Measurements from ENCODE around the gene TAF9. TPM values are rescaled to one million over a fixed set of nuclear protein-coding genes. Genes with fewer than 3 reads are reported as not detected.

The TAF9 gene
- total RNA-seq, 1 donor from 2014 or later, result 35.7 TPM

DNA sequence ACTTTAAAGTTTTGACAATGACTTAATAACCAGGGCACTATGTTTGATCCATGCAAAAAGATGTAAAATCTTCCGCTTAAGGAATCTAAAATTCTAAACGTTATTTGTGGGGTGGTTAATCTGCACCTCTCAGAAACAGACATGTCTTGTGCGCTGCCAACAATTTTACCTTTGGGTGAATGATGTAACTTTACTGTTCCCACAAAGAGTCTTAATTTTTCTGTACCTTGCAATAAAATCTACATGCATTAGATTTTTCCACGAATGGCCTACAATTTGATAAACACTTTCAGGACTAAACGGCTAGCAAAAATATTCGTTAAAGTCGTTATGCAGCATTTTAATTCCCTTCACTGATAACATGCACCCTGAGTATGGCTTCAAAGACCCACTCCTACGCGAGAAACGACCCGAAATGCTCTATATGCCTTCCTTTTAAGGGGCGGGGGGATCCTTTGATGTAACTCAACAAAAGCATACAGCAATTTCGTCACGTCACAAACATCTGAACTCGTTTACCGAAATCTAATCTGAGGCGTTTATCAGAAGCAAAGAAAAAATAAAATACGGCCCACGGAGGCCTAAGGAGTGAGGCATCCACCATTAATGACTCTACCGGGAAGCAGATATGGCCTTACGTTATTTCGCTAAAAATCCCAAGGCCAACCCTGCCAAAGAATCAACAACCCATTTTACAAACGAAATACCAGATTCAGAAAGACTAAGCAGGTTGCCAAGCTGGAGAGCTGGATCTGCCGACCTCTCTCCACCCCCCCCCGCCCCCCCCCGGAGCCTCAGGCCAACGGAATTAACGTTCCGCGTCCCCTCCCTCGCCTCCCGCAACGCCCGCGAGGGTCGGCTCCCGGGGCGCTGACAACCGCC is 621 bp downstream of the TAF9 start:
- H3K27me3 ChIP-seq (ENCODE audit: low read depth), result no peaks in the 10 kb centered on the region
- no peak for DNase-seq
- peak; percentile 70 to 80 for ATAC-seq
- intact Hi-C loops (cut with DNase I), result no loop called here
- TF ChIP-seq, protein P1, sequence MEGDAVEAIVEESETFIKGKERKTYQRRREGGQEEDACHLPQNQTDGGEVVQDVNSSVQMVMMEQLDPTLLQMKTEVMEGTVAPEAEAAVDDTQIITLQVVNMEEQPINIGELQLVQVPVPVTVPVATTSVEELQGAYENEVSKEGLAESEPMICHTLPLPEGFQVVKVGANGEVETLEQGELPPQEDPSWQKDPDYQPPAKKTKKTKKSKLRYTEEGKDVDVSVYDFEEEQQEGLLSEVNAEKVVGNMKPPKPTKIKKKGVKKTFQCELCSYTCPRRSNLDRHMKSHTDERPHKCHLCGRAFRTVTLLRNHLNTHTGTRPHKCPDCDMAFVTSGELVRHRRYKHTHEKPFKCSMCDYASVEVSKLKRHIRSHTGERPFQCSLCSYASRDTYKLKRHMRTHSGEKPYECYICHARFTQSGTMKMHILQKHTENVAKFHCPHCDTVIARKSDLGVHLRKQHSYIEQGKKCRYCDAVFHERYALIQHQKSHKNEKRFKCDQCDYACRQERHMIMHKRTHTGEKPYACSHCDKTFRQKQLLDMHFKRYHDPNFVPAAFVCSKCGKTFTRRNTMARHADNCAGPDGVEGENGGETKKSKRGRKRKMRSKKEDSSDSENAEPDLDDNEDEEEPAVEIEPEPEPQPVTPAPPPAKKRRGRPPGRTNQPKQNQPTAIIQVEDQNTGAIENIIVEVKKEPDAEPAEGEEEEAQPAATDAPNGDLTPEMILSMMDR (IDR thresholded peaks at IDR 0.05), result no peak
- H3K4me3 ChIP-seq, result peak overlapping the region; percentile 87
- H3K4me1 ChIP-seq, result peaks cover 31% of the 10 kb centered on the region
- H3K9me3 ChIP-seq, result no peaks in the 10 kb centered on the region
- H3K27ac ChIP-seq, result peak overlapping the region; percentile 99
- peaks cover 38% of the 10 kb centered on the region for H3K36me3 ChIP-seq

DNA sequence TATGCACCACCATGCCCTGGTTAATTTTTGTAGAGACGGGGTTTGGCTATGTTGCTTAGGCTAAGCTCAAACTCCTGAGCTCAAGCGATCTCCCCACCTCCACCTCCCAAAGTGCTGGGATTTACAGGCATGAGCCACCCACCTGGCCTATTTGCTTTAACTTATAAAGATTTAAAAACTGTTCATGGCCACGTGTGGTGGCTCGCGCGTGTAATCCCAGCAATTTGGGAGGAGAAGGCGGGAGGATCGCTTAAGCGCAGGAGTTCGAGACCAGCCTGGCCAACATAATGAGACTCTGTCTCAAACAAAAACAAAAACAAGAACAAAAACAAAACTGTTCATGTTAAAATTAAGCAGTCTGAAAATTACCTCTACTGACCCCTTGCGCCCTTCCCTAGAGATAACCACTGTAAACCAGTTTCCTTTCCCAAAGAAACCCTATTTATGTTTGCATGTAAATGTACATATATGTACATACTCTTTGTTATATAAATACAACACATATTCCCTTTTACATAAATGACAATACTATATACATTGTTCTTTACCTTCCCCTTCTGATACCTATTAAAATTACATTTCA is 1.5 kb downstream of the TAF9 start:
- intact Hi-C loops (cut with DNase I), result no loop called here

DNA sequence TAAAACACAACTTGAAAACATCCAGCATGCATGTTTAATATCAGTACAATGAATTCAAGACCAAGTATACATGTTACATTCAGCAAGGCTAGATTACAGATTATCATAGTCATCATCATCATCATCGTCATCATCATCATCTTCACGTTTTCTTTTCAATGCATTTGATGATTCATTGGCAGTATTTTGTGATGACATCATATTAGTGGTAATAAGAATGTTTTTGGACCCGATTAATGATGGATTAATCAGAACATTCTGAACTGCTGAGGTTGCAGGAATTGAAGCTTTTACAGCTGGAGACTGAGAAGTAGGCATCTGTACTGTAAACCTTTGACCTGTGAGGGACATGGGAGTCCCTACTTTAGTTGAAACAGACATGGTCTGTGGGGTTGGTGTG is 4.5 kb downstream of the TAF9 start:
- Histone ChIP-seq H3K27me3 (ENCODE audit: low read depth) (no peaks in the 10 kb centered on the region), H3K27ac (no peak overlapping the region), H3K4me1 (peaks cover 15% of the 10 kb centered on the region), H3K9me3 (no peaks in the 10 kb centered on the region), H3K4me3 (no peak overlapping the region), H3K36me3 (peaks cover 49% of the 10 kb centered on the region)
- intact Hi-C loops (cut with DNase I), result no loop called here
- DNase-seq, result no peak
- TF ChIP-seq, protein P1 (IDR thresholded peaks at IDR 0.05), result no peak
- no peak for ATAC-seq

More for the DNA sequence above, 1.5 kb downstream of the TAF9 start:
- DNase-seq, result no peak
- H3K27me3 ChIP-seq (ENCODE audit: low read depth), result no peaks in the 10 kb centered on the region
- H3K36me3 ChIP-seq, result peaks cover 47% of the 10 kb centered on the region
- H3K9me3 ChIP-seq, result no peaks in the 10 kb centered on the region
- peaks cover 31% of the 10 kb centered on the region for H3K4me1 ChIP-seq
- ATAC-seq, result no peak
- TF ChIP-seq, protein P1 (IDR thresholded peaks at IDR 0.05), result no peak
- H3K4me3 ChIP-seq, result peak overlapping the region; percentile 87
- H3K27ac ChIP-seq, result peak overlapping the region; percentile 99

DNA sequence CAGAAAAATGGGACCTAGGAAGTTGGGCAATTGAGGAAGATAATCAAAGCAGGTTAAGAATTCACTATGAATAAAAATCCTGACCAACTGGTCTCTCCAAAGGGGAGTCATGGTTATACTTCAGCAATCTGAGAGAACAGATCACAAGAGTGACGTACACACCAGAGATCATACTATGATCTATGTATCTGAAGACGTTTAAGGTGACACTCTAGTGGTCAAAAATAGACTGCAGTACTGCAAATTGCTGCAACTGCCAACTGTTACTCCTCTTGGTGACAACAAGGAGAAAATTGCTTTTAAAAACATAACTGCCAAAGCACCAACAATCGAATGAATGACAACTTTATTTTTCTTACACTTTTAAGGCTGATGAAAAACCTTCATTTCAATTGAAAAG is 4.9 kb downstream of the TAF9 start:
- DNase-seq (no peak), ATAC-seq (no peak)
- H3K27me3 ChIP-seq (ENCODE audit: low read depth), result no peaks in the 10 kb centered on the region

DNA sequence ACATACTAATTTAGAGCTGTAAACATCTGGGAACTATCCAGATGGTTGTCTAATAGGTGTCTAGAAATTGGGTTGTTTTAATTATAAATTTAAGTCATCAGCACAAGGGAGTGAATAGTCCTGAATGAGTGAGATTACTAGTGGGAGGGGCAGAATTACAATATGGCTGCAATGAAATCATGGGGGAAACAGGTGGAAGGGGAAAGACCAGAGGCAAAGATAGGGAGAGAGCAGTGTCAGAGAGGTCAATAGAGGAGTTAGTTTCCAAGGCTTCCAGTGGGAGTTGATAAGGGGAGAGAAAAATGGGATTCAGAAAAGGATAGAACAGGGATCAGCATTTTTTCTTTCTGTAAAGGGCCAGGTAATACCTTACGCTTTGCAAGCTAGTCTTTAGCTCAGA is 8.9 kb downstream of the TAF9 start:
- Histone ChIP-seq H3K27me3 (ENCODE audit: low read depth) (no peaks in the 10 kb centered on the region), H3K36me3 (peaks cover 30% of the 10 kb centered on the region), H3K4me1 (no peaks in the 10 kb centered on the region), H3K9me3 (no peaks in the 10 kb centered on the region), H3K4me3 (no peak overlapping the region), H3K27ac (no peak overlapping the region)
- DNase-seq (no peak), ATAC-seq (no peak)
- TF ChIP-seq, protein P1 (IDR thresholded peaks at IDR 0.05), result no peak
- intact Hi-C loops (cut with DNase I), result no loop called here

More for the DNA sequence above, 4.9 kb downstream of the TAF9 start:
- intact Hi-C loops (cut with DNase I), result no loop called here
- Histone ChIP-seq H3K9me3 (no peaks in the 10 kb centered on the region), H3K36me3 (peaks cover 49% of the 10 kb centered on the region), H3K27ac (no peak overlapping the region), H3K4me1 (peaks cover 15% of the 10 kb centered on the region), H3K4me3 (no peak overlapping the region)
- TF ChIP-seq, protein P1 (IDR thresholded peaks at IDR 0.05), result no peak
